OCI-LY7 (cell line): ENCODE data around the gene NAALADL2. TPM values are rescaled to one million over a fixed set of nuclear protein-coding genes. Genes with fewer than 3 reads are reported as not detected.

ENCODE experiments used
- BruUV-seq: library from RNA; stranded (reverse); fragments of 400-500 nt; replicated peaks from 2 replicates; lab custom pipeline; 2021; lab: Mats Ljungman, UMichigan
- CTCF ChIA-PET: fragments of 300-600 bp; sonication (Branson Sonifier 250); formaldehyde crosslinking; loops from one replicate; lab custom pipeline; 2022; ENCODE audit warnings: antibody characterized with exemption; ENCODE audit not compliant: unreplicated experiment; lab: Charles Lee
- POLR2A ChIA-PET: fragments of 300-600 bp; sonication (Branson Sonifier 250); formaldehyde crosslinking; loops from one replicate; lab custom pipeline; 2022; ENCODE audit warnings: antibody characterized with exemption; lab: Charles Lee
- DNase-seq: peaks from one replicate; pipeline ENCODE4 v3.0.0-alpha.2; 2015; ENCODE audit warnings: low spot score
- H2AFZ ChIP-seq: fragments of 200-600 bp; sonication (generic), shearing (Covaris generic); 2 replicates; pipeline ENCODE4 v1.6.1; 2014; ENCODE audit warnings: mild to moderate bottlenecking, antibody characterized with exemption, low read length, moderate library complexity
- H3K27ac ChIP-seq: fragments of 200-600 bp; sonication (generic); 2 replicates; pipeline ENCODE4 v1.5.1; 2014; ENCODE audit warnings: mixed run types, low read depth, mild to moderate bottlenecking, moderate library complexity, low read length, inconsistent platforms; ENCODE audit not compliant: poor library complexity, severe bottlenecking
- H3K36me3 ChIP-seq: fragments of 200-600 bp; sonication (generic); 2 replicates; pipeline ENCODE4 v1.6.1; 2014; ENCODE audit warnings: mild to moderate bottlenecking, antibody characterized with exemption, low read length, moderate library complexity, mixed read lengths; ENCODE audit not compliant: insufficient read depth
- H3K4me1 ChIP-seq: fragments of 200-600 bp; sonication (generic); 2 replicates; pipeline ENCODE4 v1.5.1; 2014; ENCODE audit warnings: mild to moderate bottlenecking, low read length; ENCODE audit not compliant: insufficient read depth, poor library complexity, severe bottlenecking
- H3K4me2 ChIP-seq: fragments of 200-600 bp; sonication (generic); 2 replicates; pipeline ENCODE4 v1.6.1; 2014; ENCODE audit warnings: mild to moderate bottlenecking, low read length
- H3K4me3 ChIP-seq: fragments of 200-600 bp; sonication (generic); 2 replicates; pipeline ENCODE4 v1.5.1; 2014; ENCODE audit warnings: mild to moderate bottlenecking, low read depth, low read length; ENCODE audit not compliant: poor library complexity, severe bottlenecking
- H3K79me2 ChIP-seq: fragments of 200-600 bp; sonication (generic); 2 replicates; pipeline ENCODE4 v1.6.1; 2016; ENCODE audit warnings: low read depth, mild to moderate bottlenecking, low read length, moderate library complexity, mixed read lengths; ENCODE audit not compliant: insufficient read depth
- H3K9me2 ChIP-seq: fragments of 200-600 bp; sonication (generic); 2 replicates; pipeline ENCODE4 v1.6.1; 2016; ENCODE audit warnings: mild to moderate bottlenecking, low read length, mixed read lengths; ENCODE audit not compliant: insufficient read depth
- H3K9me3 ChIP-seq: fragments of 200-600 bp; sonication (generic); 2 replicates; pipeline ENCODE4 v1.6.1; 2014; ENCODE audit warnings: mild to moderate bottlenecking, mixed run types, low read length, mixed read lengths
- H4K20me1 ChIP-seq: fragments of 200-600 bp; sonication (generic); 2 replicates; pipeline ENCODE4 v1.6.1; 2014; ENCODE audit warnings: mild to moderate bottlenecking, antibody characterized with exemption, low read length, moderate library complexity, mixed read lengths; ENCODE audit not compliant: insufficient read depth
- CTCF ChIP-seq: fragments of 200-600 bp; sonication (generic); conservative IDR thresholded peaks from 2 replicates; pipeline ENCODE4 v1.5.1; 2014; ENCODE audit warnings: mild to moderate bottlenecking, antibody characterized with exemption, low read length, moderate library complexity, mixed read lengths
- EZH2phosphoT487 ChIP-seq: fragments of 200-600 bp; sonication (generic); IDR thresholded peaks from 2 replicates; pipeline ENCODE4 v1.6.1; 2018; ENCODE audit warnings: low read depth, borderline replicate concordance, mild to moderate bottlenecking, mixed run types, antibody characterized with exemption, low read length, moderate library complexity, mixed read lengths
- intact Hi-C: fragments of 100-400 bp; cut with micrococcal nuclease; formaldehyde crosslinking; loops from one replicate; pipeline ENCODE4 v1.10.0; 2022; ENCODE audit not compliant: unreplicated experiment
- total RNA-seq, 2 experiments: library from RNA; depleted of rRNA in 1 of 2; stranded (reverse); fragments of >200 nt in 1 of 2; shearing (Covaris generic) in 1 of 2; gene quantifications; 2 replicates each; pipeline ENCODE4 v1.2.3, GENCODE V29; 2014 to 2022

NAALADL2 gene
- total RNA-seq, 2 experiments from 2014 or later, result 0.25 to 0.70 TPM

GRCh38 chr3:175389560-175389959 lies 530.4 kb downstream of the NAALADL2 start:
- no peak overlapping the region for H3K4me3 ChIP-seq
- ChIA-PET POLR2A (interaction anchor here (0.6 kb wide), 1 partner anchor 221 kb away, joined by 4 read pairs; no protein-coding TSS in a partner anchor), CTCF (no interaction called here)
- no peaks in the 10 kb centered on the region for H3K4me1 ChIP-seq
- TF ChIP-seq CTCF (no peak), EZH2phosphoT487 (no peak)
- no peaks in the 10 kb centered on the region for H3K79me2 ChIP-seq
- no peak for DNase-seq
- no peak overlapping the region for H3K27ac ChIP-seq
- H2AFZ ChIP-seq, result no peak overlapping the region
- H3K36me3 ChIP-seq, result no peaks in the 10 kb centered on the region
- BruUV-seq, result no TSS peak
- no peaks in the 10 kb centered on the region for H3K9me3 ChIP-seq
- H3K9me2 ChIP-seq, result no peaks in the 10 kb centered on the region
- no peaks in the 10 kb centered on the region for H4K20me1 ChIP-seq
- H3K4me2 ChIP-seq, result no peak overlapping the region
- intact Hi-C loops, result no loop called here

- Histone ChIP-seq H2AFZ (no peak overlapping the region), H3K27ac (no peak overlapping the region), H4K20me1 (no peaks in the 10 kb centered on the region), H3K9me3 (no peaks in the 10 kb centered on the region), H3K9me2 (no peaks in the 10 kb centered on the region), H3K4me2 (no peak overlapping the region), H3K4me3 (no peak overlapping the region), H3K36me3 (no peaks in the 10 kb centered on the region), H3K4me1 (no peaks in the 10 kb centered on the region), H3K79me2 (no peaks in the 10 kb centered on the region)
- ChIA-PET POLR2A (no interaction called here), CTCF (no interaction called here)
- no peak for TF ChIP-seq EZH2phosphoT487
- TF ChIP-seq CTCF, result no peak
- no TSS peak for BruUV-seq
- intact Hi-C loops, result no loop called here
- no peak for DNase-seq
These were observed 532.5 kb downstream of the NAALADL2 start for GRCh38 chr3:175391601-175392000.

- Histone ChIP-seq H3K4me1 (no peaks in the 10 kb centered on the region), H4K20me1 (no peaks in the 10 kb centered on the region), H3K79me2 (no peaks in the 10 kb centered on the region), H3K9me2 (no peaks in the 10 kb centered on the region), H3K27ac (no peak overlapping the region), H3K36me3 (no peaks in the 10 kb centered on the region), H3K4me2 (no peak overlapping the region), H2AFZ (no peak overlapping the region), H3K4me3 (no peak overlapping the region), H3K9me3 (no peaks in the 10 kb centered on the region)
- intact Hi-C loops, result no loop called here
- no peak for DNase-seq
- ChIA-PET CTCF (no interaction called here), POLR2A (interaction anchor here (0.5 to 1.0 kb wide), 2 partner anchors 11 to 604 kb away, joined by 3 read pairs; no protein-coding TSS in a partner anchor)
- no peak for TF ChIP-seq CTCF
- TF ChIP-seq EZH2phosphoT487, result no peak
- no TSS peak for BruUV-seq
These were observed 533.5 kb downstream of the NAALADL2 start for GRCh38 chr3:175392653-175393052.
